Thoracic aorta (tissue), 2 donors: ENCODE data around the gene ZKSCAN8. TPM values are rescaled to one million over a fixed set of nuclear protein-coding genes. Genes with fewer than 3 reads are reported as not detected.
A peak's percentile ranks its signal among the peaks of the same experiment; 100 is the strongest.
"Not testable (repeated sequence)": the region's sequence is repeated elsewhere in the genome, so short reads cannot be mapped to it uniquely, and the experiment has no call there.

ENCODE experiments used
- ATAC-seq: fragments of 150-250 bp; one replicate; pipeline ENCODE4 v1.8.0; 2017; ENCODE audit warnings: low read depth; ENCODE audit not compliant: insufficient number of reproducible peaks, low FRiP score
- DNase-seq: peaks from one replicate; pipeline ENCODE4 v3.0.0-alpha.2; 2020; ENCODE audit warnings: low spot score
- H3K27ac ChIP-seq, 2 donors: fragments of 200-600 bp; sonication (generic); 1 replicate in 1 of 2; 2 replicates in 1 of 2; pipeline ENCODE4 v1.5.1; 2016; ENCODE audit warnings: mild to moderate bottlenecking in 2 of 2, moderate library complexity in 2 of 2
- H3K27me3 ChIP-seq: fragments of 200-600 bp; sonication (generic); replicated peaks from 2 replicates; pipeline ENCODE4 v1.6.0; 2016; ENCODE audit warnings: mild to moderate bottlenecking; ENCODE audit not compliant: insufficient read depth
- H3K36me3 ChIP-seq: fragments of 200-600 bp; sonication (generic); one replicate; pipeline ENCODE4 v1.5.1; 2016
- H3K4me1 ChIP-seq, 2 donors: fragments of 200-600 bp; sonication (generic); 1 replicate in 1 of 2; 2 replicates in 1 of 2; pipeline versions ENCODE4 v1.5.1 to v1.6.0; 2016; ENCODE audit warnings: low read depth in 2 of 2, mild to moderate bottlenecking in 1 of 2; ENCODE audit not compliant: control insufficient read depth in 1 of 2
- H3K4me3 ChIP-seq: fragments of 200-600 bp; sonication (generic); 2 replicates; pipeline ENCODE4 v1.5.1; 2016; ENCODE audit warnings: mild to moderate bottlenecking
- H3K9me3 ChIP-seq: fragments of 200-600 bp; sonication (generic); 2 replicates; pipeline ENCODE4 v1.5.1; 2016
- total RNA-seq, 2 donors: library from RNA; depleted of rRNA; stranded (reverse); fragments of >200 nt; gene quantifications; one replicate each; pipeline versions ENCODE4 v1.1.0 to v1.2.3, GENCODE V29; 2016
- TF ChIP-seq, protein P1 (sequence below): fragments of 200-600 bp; sonication (generic); IDR thresholded peaks from one replicate; pipeline ENCODE4 v1.5.1; 2019; ENCODE audit warnings: antibody characterized with exemption

The ZKSCAN8 gene
- 10 to 100 TPM; 19.2 to 36.2 TPM for total RNA-seq

DNA sequence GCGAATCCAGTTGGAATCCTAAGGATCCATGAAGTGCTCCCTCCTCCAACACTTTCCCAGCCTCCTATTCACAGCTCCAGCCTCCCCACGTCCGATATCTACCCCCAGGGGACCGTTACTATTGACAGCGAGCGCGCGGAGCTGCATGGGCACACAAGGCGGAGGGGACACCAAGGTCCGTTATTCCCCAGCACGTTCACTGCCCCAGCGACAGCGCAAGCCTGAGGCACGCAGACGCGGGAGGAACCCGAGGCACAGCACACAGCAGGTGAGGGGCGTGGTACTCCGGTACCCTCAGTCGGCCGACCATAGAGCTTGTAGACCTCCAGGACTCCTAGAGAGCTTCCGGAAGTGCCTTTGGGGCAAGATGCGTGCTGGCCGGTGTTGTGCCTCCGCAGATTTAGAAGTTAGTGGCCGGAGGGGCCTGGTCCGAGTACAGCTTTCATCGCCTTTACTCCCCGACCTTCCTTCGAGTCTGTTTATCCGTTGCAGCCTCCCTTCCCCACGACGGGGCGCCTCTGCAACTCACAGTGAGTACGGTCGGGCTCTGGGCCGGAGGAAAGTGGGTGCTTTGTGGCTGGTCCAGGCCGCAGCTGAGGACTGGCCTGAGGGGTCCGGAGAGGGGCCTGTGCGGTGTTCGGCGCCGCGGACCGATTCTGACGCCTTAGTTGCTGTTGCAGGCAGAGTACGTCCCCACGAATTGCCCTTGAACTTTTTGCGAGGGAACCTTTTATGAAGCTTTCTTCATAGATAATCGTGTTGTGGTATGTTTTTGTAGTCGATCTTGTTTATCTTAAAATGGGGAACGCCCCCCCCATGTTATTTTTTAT lies at the start of gene ZKSCAN8:
ZKSCAN8 (plus strand) TSS at position 384 of the 830 bp plus-strand sequence. CDS start 6,525 bp downstream, outside the sequence.
- TF ChIP-seq, protein P1, sequence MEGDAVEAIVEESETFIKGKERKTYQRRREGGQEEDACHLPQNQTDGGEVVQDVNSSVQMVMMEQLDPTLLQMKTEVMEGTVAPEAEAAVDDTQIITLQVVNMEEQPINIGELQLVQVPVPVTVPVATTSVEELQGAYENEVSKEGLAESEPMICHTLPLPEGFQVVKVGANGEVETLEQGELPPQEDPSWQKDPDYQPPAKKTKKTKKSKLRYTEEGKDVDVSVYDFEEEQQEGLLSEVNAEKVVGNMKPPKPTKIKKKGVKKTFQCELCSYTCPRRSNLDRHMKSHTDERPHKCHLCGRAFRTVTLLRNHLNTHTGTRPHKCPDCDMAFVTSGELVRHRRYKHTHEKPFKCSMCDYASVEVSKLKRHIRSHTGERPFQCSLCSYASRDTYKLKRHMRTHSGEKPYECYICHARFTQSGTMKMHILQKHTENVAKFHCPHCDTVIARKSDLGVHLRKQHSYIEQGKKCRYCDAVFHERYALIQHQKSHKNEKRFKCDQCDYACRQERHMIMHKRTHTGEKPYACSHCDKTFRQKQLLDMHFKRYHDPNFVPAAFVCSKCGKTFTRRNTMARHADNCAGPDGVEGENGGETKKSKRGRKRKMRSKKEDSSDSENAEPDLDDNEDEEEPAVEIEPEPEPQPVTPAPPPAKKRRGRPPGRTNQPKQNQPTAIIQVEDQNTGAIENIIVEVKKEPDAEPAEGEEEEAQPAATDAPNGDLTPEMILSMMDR = no peak
- Histone ChIP-seq H3K4me3 (peak within 1 kb of the TSS; percentile 89), H3K27ac (peak within 1 kb of the TSS; percentile 70 to 75), H3K9me3 (no peaks in the 10 kb centered on the region), H3K36me3 (no peaks in the 10 kb centered on the region), H3K27me3 (no peaks in the 10 kb centered on the region), H3K4me1 (peaks cover 19 to 39% of the 10 kb centered on the region in 2 donors)
- ATAC-seq = no peak
- DNase-seq = peak; percentile 28

DNA sequence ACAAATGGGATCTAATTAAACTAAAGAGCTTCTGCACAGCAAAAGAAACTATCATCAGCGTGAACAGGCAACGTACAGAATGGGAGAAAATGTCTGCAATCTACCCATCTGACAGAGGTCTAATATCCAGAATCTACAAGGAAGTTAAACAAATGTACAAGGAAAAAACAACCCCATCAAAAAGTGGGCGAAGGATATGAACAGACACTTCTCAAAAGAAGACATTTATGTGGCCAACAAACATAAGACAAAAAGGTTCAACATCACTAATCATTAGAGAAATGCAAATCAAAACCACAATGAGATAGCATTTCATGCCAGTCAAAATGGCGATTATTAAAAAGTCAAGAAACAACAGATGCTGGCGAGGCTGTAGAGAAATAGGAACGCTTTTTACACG lies 39.5 kb upstream of the ZKSCAN8 start:
- H3K9me3 ChIP-seq, H3K27me3 ChIP-seq, ATAC-seq, H3K4me1 ChIP-seq, H3K27ac ChIP-seq, H3K4me3 ChIP-seq, H3K36me3 ChIP-seq, DNase-seq: not testable (repeated sequence)

DNA sequence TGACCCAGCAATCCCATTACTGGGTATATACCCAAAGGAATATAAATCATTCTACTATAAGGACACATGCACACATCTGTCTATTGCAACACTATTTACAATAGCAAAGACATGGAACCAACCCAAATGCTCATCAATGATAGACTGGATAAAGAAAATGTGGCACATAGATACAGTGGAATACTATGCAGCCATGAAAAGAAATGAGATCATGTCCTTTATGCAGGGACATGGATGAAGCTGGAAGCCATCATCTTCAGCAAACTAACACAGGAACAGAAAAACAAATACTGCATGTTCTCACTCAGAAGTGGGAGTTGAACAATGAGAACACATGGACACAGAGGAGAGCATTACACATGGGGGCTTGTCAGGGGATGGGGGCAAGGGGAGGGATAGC lies 39.0 kb upstream of the ZKSCAN8 start:
- not testable (repeated sequence) for H3K27ac ChIP-seq, H3K9me3 ChIP-seq, H3K36me3 ChIP-seq, H3K4me1 ChIP-seq, ATAC-seq, DNase-seq, H3K4me3 ChIP-seq, H3K27me3 ChIP-seq

DNA sequence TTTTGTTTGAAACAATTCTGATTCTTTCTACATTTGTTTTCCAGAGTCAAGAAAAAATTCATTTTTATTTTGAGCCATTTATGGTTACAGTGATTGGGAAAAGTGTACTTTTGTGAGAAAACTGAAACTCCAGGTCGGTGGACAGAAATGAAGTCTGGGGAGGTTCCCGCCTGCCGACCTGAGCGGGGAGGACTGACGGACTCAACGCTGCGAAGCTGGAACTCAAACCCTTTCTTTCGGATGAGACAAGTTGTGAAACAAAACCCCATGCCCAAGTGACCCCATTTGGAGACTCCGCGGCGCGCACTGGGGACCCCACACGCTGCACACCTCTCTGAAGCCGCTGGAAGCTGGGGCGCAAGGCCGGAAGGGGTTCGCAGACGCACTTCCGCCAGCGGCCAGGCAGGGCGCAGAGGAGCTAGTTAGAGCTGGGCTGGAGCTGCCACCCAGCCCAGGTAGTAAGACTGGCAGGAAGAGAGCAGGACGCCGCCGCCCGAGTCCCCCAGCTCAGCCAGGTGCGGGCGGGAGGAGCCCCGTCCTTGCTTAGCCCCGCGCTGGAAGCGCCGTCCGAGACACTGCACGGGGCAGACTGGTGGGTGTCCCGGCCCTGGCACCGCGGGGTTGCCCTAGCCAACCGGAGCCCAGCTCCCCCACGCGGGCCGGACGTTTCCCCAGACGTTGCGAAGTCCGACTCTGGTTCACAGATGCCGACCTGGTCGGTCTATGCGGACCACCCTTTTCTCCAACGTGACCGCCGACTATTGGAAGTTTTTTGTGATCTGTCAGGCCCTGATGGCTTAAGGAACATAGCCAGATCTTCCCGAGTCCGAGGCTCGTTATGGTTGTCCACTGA lies 37.1 kb upstream of the ZKSCAN8 start:
- peak overlapping the region; percentile 95 for H3K4me3 ChIP-seq
- peak; percentile 9 for DNase-seq
- ATAC-seq = peak; percentile 96
- H3K4me1 ChIP-seq = peaks cover 0 to 5% of the 10 kb centered on the region in 2 donors
- TF ChIP-seq, protein P1 = peak; percentile 70
- H3K27me3 ChIP-seq = no peaks in the 10 kb centered on the region
- H3K27ac ChIP-seq = peak overlapping the region; percentile 62 to 71
- H3K9me3 ChIP-seq = no peaks in the 10 kb centered on the region
- H3K36me3 ChIP-seq = no peaks in the 10 kb centered on the region

DNA sequence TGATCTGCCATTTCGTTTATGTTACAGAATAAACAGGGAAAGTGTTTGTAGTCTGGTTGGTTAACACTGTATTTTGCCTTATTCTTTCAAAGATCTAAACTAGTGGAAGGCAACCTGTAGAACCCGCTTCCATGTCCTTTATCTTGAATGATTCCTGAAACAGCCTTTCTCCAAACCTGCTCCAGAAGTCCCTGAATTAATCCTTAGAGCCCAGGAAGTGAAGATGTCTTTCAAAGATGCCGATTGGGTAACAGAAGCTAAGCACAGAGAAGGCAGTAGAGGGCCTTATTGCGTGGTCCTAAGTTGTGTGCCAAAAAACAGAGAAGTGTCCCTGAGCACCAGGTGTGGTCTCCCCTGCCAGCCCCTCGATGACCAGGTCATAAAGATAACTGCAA lies 36.4 kb upstream of the ZKSCAN8 start:
- no peak for DNase-seq
- H3K27me3 ChIP-seq = no peaks in the 10 kb centered on the region
- H3K4me1 ChIP-seq = peaks cover 0 to 5% of the 10 kb centered on the region in 2 donors
- H3K4me3 ChIP-seq = peak overlapping the region; percentile 95
- no peaks in the 10 kb centered on the region for H3K36me3 ChIP-seq
- TF ChIP-seq, protein P1 = no peak
- ATAC-seq = no peak
- H3K9me3 ChIP-seq = no peaks in the 10 kb centered on the region
- H3K27ac ChIP-seq = peak overlapping the region; percentile 62 to 71

DNA sequence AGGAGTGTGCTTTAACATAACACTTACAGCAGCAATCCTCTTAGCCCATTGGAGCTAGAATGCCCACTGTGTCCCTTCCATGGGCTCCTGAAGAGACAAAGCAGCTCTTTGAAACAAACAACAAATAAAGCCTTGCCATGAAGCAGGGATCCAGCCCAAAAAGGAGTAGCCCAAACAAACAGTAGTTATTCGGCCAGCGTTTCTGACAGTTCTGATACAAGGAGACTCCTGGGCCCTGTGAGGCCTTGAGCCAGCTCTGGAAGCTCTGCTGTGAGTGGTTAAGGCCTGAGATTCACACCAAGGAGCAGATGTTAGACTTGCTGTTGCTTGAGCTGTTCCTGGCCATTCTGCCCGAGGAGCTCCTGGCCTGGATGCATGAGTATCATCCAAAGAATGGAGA lies 34.2 kb upstream of the ZKSCAN8 start:
- DNase-seq = no peak
- ATAC-seq = no peak
- no peaks in the 10 kb centered on the region for H3K36me3 ChIP-seq
- TF ChIP-seq, protein P1 = no peak
- no peak overlapping the region for H3K27ac ChIP-seq
- H3K4me3 ChIP-seq = no peak overlapping the region
- H3K4me1 ChIP-seq = peaks cover 0 to 5% of the 10 kb centered on the region in 2 donors
- H3K27me3 ChIP-seq = no peaks in the 10 kb centered on the region
- no peaks in the 10 kb centered on the region for H3K9me3 ChIP-seq
